Right cardiac atrium (tissue), 5 donors: ENCODE measurements around the gene GPR3. TPM values are rescaled to one million over a fixed set of nuclear protein-coding genes. Genes with fewer than 3 reads are reported as not detected.
"Not testable (repeated sequence)": the region's sequence is repeated elsewhere in the genome, so short reads cannot be mapped to it uniquely, and the experiment has no call there.

Experiments
- ATAC-seq, 2 donors: fragments of 200-7000 bp; cut with Tn5 transposase; one replicate each; pipeline versions ENCODE4 v1.8.0 to v1.9.1; 2020; ENCODE audit warnings: moderate library complexity in 2 of 2, mild to moderate bottlenecking in 1 of 2
- DNase-seq, 3 donors: peaks; one replicate each; pipeline ENCODE4 v3.0.0-alpha.2; 2020
- H3K27ac ChIP-seq: one replicate; pipeline ENCODE4 v1.5.1; 2013; ENCODE audit warnings: mild to moderate bottlenecking, low read length, control low read depth, moderate library complexity
- H3K27me3 ChIP-seq: one replicate; pipeline ENCODE4 v1.6.1; 2013; ENCODE audit not compliant: control insufficient read depth, insufficient read depth
- H3K4me1 ChIP-seq: one replicate; pipeline ENCODE4 v1.6.1; 2013; ENCODE audit warnings: low read length; ENCODE audit not compliant: control insufficient read depth, insufficient read depth
- H3K4me3 ChIP-seq: one replicate; pipeline ENCODE4 v1.5.1; 2013; ENCODE audit warnings: low read length, control low read depth
- H3K9me3 ChIP-seq: one replicate; pipeline ENCODE4 v1.6.1; 2013; ENCODE audit warnings: low read length; ENCODE audit not compliant: control insufficient read depth
- WGBS: extraction: QIAGEN DNeasy Blood & Tissue Kit; methylation state at CpG from one replicate; pipeline ENCODE4 v1.1.7; 2013; 5-methylcytosine and 5-hydroxymethylcytosine counted together
- intact Hi-C, 4 donors: fragments of 100-400 bp; cut with DNase I; formaldehyde crosslinking; loops; one replicate each; pipeline versions ENCODE4 v1.11.0 to v1.14.0; 2022 to 2023
- polyA plus RNA-seq: library from polyadenylated mRNA; stranded (reverse); fragments of 200-250 nt; gene quantifications from one replicate; pipeline ENCODE4 v1.2.3, GENCODE V29; 2013
- total RNA-seq, 4 donors: library from RNA; stranded (reverse); fragmentation: NEBNext Ultra II Directional; extraction: Animal tissue kit (Norgen Biotek cat#: 25700); gene quantifications; one replicate each; pipeline ENCODE4 v1.2.1, GENCODE V29; 2021
- donor health status: healthy with polysubstance abuse.
- donor health status: DM: no; HTN: yes; CAD: no.
- donor health status: DM: no; HTN: no; CAD: no.
- donor health status: DM: no; HTN: yes; CAD: no; lungs with severe emphysema.
- donor health status: DM: yes; HTN: yes; CAD: no.

GPR3 gene
- total and polyA plus RNA-seq, 5 donors: 0.46 to 3.3 (median 0.82) TPM

DNA sequence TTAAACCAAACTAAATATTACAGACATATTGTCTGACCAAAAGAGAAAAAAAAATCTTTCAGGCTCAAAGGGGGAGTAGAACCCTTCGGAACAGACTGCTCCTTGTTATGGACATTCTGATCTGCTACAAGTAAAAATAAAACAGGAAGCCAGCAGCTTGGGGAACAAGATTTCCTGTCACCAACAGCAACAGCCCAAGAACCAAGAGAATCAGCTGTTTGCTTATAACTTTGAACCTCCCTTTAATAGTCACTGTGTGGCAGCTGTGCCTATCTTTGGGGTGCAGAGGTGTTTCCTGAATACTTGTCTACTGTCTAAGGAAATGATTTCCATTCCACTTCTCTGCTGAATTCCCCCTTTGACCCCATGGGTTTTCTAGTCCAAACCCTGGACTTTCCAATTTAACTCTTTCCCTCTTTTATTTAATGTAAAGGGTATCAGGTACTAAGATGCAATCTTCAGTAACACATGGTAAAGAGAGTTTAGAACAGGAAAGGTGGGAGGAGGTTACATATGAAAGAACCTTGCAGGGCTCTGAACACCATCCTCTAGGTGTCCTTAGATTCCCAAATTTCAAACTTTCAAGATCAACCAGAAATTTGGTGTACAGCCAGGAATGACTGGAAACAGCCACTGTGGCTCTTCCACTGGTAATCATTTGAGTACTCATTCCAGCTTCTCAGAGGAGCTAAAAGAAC, 38.6 kb downstream of the GPR3 start:
- peak overlapping the region; percentile 81 for H3K27ac ChIP-seq
- 4% methylated on average over 1 of the region's 1 CpG for WGBS
- H3K4me3 ChIP-seq: no peak overlapping the region
- peaks cover 29% of the 10 kb centered on the region for H3K4me1 ChIP-seq
- intact Hi-C loops: loop anchor here in 2 of 4 donors (10.0 kb wide), 2 partner anchors 54 to 74 kb away; no protein-coding TSS in a partner anchor
- peak; percentile 56 to 69 for ATAC-seq
- H3K9me3 ChIP-seq: no peaks in the 10 kb centered on the region
- DNase-seq: no peak
- no peaks in the 10 kb centered on the region for H3K27me3 ChIP-seq

DNA sequence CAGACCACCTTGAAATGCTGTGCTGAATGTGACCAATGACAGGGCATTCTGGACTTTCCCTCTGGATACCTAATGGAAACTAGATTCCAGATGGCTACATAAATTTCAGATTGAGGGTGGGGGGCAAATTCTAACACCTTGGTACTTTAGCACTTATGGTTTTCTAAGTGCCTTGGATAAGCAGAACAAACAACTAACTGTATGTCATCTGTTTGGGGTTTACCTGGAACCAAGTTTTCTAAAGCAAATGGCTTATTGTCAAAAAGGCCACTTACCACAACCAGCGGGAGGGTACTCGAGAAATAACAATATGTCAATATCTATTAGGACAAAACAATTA, 39.1 kb downstream of the GPR3 start:
- H3K27me3 ChIP-seq: no peaks in the 10 kb centered on the region
- peaks cover 32% of the 10 kb centered on the region for H3K4me1 ChIP-seq
- H3K9me3 ChIP-seq: no peaks in the 10 kb centered on the region
- no peak overlapping the region for H3K4me3 ChIP-seq
- ATAC-seq (no peak), DNase-seq (no peak)
- 87% methylated on average over 2 of the region's 2 CpGs for WGBS
- peak overlapping the region; percentile 81 for H3K27ac ChIP-seq
- intact Hi-C loops: loop anchor here in 2 of 4 donors (10.0 kb wide), 2 partner anchors 53 to 73 kb away; no protein-coding TSS in a partner anchor

DNA sequence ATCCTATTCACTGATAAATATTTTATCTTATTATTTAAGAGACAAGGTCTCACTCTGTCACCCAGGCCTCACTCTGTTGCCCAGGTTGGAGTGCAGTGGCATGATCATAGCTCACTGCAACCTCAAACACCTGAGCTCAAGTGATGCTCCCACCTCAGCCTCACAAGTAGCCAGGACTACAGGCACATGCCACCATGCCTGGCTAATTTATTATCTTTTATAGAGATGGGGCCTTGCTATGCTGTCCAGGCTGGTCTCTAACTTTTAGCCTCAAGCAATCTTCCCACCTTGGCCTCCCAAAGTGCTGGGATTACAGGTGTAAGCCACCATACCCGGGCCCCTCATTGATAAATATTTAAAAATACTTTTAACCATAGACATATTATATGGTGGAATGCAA, 40.3 kb downstream of the GPR3 start:
- DNase-seq, H3K4me3 ChIP-seq, H3K27ac ChIP-seq, H3K9me3 ChIP-seq, H3K27me3 ChIP-seq, ATAC-seq: not testable (repeated sequence)
- whole genome bisulfite sequencing: 96% methylated on average over 1 of the region's 1 CpG
- intact Hi-C loops: loop anchor here in 2 of 4 donors (10.0 kb wide), 2 partner anchors 52 to 72 kb away; no protein-coding TSS in a partner anchor
- H3K4me1 ChIP-seq: peaks cover 26% of the 10 kb centered on the region

DNA sequence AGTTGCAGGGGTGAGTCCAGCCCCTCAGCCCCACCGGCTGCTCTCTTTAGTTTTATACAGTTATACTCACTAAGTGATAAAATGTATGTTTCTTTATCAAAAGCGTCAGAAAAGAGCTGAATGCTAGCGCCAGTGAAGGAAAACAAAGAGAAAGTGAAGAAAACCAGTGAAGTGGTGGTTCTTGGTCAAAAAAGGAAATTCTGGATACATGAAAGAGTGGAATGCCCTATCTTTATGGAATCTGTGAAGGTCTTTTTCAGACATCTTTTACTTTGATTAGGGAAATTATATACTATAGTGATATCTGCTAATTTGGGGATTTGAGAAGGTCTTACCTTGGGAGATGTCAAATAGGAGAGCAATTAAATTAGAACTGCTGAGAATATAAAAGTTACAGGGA, 41.3 kb downstream of the GPR3 start:
- Histone ChIP-seq H3K27me3 (no peaks in the 10 kb centered on the region), H3K27ac (no peak overlapping the region), H3K4me1 (peaks cover 26% of the 10 kb centered on the region), H3K4me3 (no peak overlapping the region), H3K9me3 (no peaks in the 10 kb centered on the region)
- no peak for DNase-seq
- ATAC-seq: no peak
- WGBS: 68% methylated on average over 3 of the region's 3 CpGs
- intact Hi-C loops: loop anchor here in 2 of 4 donors (10.0 kb wide), 2 partner anchors 51 to 71 kb away; no protein-coding TSS in a partner anchor

DNA sequence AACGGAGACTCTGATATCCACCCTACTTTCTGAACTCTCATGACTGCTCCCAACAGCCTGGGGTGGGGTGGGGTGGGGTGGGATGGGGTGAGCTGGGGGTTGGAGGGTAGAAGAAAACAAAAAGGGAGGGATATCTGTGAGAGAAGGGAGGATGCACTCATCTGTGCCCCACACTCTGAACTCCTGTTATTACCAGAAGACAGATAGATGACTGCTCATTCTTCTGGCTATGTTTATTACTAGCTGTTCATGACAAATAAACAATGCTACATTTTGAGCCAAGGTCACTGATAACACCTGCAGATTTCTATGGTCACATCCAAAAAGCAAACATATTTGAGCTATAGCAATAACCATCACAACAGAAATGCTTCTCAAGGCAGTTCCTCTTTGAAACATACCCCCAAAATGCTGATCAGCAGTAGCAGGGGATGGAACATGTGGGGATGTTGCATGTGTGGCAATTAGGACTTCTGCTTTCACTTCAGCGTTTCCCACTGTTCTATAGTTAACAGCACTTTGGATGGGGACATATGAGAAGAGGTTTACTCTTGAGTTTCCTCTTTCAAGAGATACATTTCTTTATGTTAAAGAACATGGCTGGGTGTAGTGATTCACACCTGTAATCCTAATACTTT, 43.3 kb downstream of the GPR3 start:
- no peak for DNase-seq
- Histone ChIP-seq H3K27me3 (no peaks in the 10 kb centered on the region), H3K27ac (peak overlapping the region; percentile 60), H3K4me3 (no peak overlapping the region), H3K4me1 (peaks cover 17% of the 10 kb centered on the region), H3K9me3 (no peaks in the 10 kb centered on the region)
- intact Hi-C loops: loop anchor here in 2 of 4 donors (10.0 kb wide), 2 partner anchors 49 to 69 kb away; no protein-coding TSS in a partner anchor
- ATAC-seq: peak; percentile 30 to 57
- WGBS: 41% methylated on average over 2 of the region's 2 CpGs

DNA sequence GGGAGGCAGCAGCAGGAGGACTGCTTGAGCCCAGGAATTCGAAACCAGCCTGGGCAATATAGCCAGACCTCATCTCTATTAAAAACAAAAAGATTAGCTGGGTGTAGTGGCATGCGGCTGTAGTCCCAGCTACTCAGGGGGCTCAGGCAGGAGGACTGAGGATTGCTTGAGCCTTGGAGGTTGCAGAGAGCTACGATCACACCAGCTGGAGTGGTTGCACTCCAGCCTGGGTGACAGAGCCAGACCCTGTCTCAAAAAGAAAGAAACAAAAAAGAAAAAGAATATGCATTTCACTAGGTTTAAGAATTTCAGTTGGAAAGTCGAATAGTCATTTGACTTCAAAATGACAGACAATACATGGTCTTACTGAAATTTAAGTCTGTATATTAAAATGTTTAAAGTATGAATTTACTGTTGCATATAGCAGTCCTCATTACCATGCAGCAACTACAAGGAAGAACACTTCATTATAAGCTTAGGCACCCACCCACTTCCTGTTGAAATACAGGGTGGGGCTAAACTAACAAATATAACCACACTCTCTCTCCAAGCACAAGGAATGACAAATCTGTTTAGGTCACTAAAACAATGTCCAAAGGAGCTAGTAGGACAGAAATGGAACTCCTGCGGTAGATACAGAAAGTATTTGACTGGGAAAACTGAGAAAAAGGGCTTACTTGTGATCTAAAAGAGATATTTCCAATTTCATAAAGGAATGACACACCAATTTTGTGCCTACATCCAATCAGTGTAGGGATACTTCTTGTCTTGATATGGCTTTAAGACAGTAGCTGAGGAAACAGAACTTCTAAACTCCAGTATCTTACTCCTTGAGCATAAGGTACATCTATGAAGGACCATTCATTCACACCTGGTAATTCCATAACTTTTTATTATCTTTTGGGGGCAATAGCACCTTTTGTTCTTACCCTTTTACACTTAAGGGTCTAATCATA, 44.1 kb downstream of the GPR3 start:
- H3K4me1 ChIP-seq: peaks cover 17% of the 10 kb centered on the region

DNA sequence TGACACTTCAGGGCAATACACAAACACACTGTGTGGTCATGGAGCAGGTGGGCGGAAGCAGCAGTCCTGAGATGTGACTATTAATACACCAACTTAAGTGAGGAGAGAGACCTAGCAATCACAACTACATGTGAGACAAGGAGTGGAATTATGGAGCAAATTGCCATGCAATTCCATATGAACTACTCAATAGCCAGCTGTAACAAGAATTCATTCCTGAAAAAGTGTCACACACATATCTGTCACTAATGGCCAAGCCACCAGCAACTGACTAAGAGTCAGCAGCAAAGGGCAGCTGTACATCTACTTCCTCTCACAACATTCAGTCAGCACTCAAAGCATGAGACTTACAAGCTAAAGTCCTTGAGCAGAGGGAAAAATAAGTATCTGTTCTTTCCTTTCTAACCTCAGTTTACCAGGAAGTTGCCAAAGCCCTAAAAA, 46.2 kb downstream of the GPR3 start:
- intact Hi-C loops: loop anchor here in 2 of 4 donors (10.0 kb wide), 2 partner anchors 46 to 66 kb away; no protein-coding TSS in a partner anchor
- Histone ChIP-seq H3K4me1 (peaks cover 15% of the 10 kb centered on the region), H3K27ac (no peak overlapping the region), H3K4me3 (no peak overlapping the region), H3K27me3 (no peaks in the 10 kb centered on the region), H3K9me3 (no peaks in the 10 kb centered on the region)
- no peak for ATAC-seq
- 79% methylated on average over 1 of the region's 1 CpG for WGBS
- no peak for DNase-seq

More for the DNA sequence above, 44.1 kb downstream of the GPR3 start:
- peak; percentile 84 to 93 for ATAC-seq
- Histone ChIP-seq H3K4me3 (no peak overlapping the region), H3K27ac (peak overlapping the region; percentile 60), H3K9me3 (no peaks in the 10 kb centered on the region), H3K27me3 (no peaks in the 10 kb centered on the region)
- DNase-seq: no peak
- WGBS: 22% methylated on average over 5 of the region's 5 CpGs
- intact Hi-C loops: loop anchor here in 2 of 4 donors (10.0 kb wide), 2 partner anchors 48 to 68 kb away; no protein-coding TSS in a partner anchor

DNA sequence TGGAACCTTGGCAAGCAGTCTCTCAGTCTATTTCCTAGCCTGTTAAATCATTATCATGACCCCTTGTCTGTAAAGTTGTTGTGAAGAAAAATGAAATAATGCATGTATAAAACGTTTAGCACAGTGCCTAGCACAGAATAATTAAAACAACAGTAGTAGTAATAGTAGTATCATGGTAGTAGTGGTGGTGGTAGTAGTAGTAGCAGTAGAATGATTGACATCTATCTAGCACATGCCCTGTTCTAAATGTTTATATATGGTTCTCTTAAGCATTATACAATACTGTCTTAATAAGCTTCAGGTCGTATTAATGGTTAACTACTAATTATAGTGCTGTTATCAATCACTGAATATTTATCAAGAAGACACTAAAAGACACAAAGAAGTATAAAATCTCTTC, 46.7 kb downstream of the GPR3 start:
- no peaks in the 10 kb centered on the region for H3K27me3 ChIP-seq
- H3K27ac ChIP-seq: no peak overlapping the region
- H3K4me3 ChIP-seq: no peak overlapping the region
- no peaks in the 10 kb centered on the region for H3K9me3 ChIP-seq
- ATAC-seq (no peak), DNase-seq (no peak)
- WGBS: 44% methylated on average over 2 of the region's 2 CpGs
- intact Hi-C loops: loop anchor here in 2 of 4 donors (10.0 kb wide), 2 partner anchors 46 to 66 kb away; no protein-coding TSS in a partner anchor
- peaks cover 15% of the 10 kb centered on the region for H3K4me1 ChIP-seq

DNA sequence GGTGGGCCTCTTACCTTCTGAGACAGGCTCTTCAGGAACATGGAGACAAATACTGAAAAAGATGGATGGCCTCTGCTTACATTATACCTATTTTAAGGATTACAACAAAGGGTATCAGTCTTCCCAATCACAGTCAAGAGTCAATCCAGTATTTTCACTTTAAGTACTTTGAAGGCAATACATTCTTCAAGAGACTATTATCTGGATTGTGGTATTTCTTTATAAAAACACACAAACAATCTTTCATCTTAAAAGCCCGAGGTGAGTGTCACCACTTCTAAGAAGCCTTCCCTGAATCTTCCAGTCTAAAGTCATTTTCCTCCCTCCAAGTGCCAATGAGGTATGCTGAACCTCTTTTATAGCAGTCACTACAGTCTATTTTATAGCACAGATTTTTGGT, 52.2 kb downstream of the GPR3 start:
- intact Hi-C loops: no loop called here
- ATAC-seq (no peak), DNase-seq (no peak)
- Histone ChIP-seq H3K4me1 (peaks cover 5% of the 10 kb centered on the region), H3K27ac (no peak overlapping the region), H3K27me3 (no peaks in the 10 kb centered on the region), H3K4me3 (no peak overlapping the region), H3K9me3 (no peaks in the 10 kb centered on the region)
- 37% methylated on average over 1 of the region's 1 CpG for WGBS
